GDM1 (cell line): Measurements from ENCODE around the gene GABARAPL2.
"Not testable (repeated sequence)": the region's sequence is repeated elsewhere in the genome, so short reads cannot be mapped to it uniquely, and the experiment has no call there.

Experiments
- DNase-seq: peaks from one replicate; lab custom pipeline; 2025; lab: John Stamatoyannopoulos, UW

GABARAPL2 gene

DNA sequence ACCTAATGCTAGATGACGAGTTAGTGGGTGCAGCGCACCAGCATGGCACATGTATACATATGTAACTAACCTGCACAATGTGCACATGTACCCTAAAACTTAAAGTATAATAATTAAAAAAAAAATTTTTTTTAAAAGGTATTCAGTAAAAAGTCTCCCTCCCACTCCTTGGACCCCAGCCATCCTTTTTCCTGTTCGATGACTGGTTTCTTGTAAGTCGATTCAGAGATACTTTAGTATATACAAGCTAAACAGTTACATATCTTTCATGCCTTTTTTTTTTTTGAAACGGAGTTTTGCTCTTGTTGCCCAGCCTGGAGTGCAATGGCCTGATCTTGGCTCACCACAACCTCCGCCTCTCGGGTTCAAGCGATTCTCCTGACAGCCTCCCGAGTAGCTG lies 25.7 kb downstream of the GABARAPL2 start:
- not testable (repeated sequence) for DNase-seq

- DNase-seq: no peak
These were observed 27.1 kb downstream of the GABARAPL2 start for GRCh38 chr16:75593308-75593707.

GRCh38 chr16:75593825-75594820 lies 27.9 kb downstream of the GABARAPL2 start:
- no peak for DNase-seq

DNA sequence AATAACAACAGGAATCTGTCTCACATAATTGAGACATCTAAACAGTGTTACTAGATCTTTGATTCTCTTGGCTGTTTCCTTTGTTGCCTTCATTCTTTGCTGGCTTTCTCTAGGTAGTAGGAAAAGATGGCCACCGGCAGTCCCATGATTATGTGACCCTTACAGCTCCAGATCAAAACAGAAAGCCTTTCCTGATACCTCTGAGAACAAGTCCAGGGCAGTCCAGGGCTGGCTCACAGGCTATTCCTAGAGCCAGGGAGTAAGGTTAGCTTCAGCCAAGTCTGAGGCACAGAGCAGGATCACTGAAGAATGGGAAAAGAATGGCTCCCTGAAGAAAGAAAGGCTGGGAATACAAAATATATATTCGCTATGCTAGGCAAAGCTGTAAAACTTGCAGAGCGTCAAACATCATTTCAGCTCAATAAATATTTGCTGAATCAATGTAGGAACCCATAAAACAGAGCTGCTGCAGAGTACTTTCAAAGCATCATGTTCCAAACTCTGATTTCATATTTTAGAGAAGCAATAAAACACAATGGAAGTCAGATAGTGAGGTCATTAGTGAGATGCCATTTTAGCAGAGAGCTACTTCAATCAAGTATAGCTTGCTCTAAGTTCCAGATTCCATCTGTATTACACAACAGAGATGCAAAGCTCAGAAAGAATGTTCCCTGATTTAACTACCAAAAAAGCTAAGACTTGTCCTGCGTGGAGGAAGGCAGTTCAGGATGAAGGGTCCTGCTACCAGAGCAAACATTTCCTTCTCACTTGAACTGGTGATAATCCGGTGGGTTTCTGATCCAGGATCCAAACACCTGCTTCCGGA lies 33.5 kb downstream of the GABARAPL2 start:
- DNase-seq: no peak

DNA sequence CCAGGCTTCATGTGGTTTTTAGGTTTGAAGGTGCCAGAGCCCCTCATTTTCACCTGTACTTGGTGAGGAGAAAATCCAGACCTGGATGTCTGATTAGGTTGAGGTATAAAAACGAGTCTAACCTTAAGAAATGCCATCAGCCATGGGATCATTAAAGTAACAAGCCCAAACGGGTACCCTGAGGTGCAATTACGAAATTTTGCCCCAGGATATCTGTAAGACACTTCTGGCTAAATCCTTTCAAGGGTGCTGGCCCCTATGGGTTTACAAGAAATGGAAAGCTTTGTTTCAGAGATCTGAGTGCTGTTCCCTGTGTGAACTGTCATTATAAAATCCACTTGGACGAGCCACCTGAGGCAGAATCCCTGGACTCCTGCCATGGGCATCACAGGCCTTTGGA lies 37.1 kb downstream of the GABARAPL2 start:
- DNase-seq: no peak

- DNase-seq: no peak
These were observed 40.3 kb downstream of the GABARAPL2 start for GRCh38 chr16:75606507-75606906.

- DNase-seq: no peak
These were observed 48.1 kb downstream of the GABARAPL2 start for GRCh38 chr16:75614066-75614897.

DNA sequence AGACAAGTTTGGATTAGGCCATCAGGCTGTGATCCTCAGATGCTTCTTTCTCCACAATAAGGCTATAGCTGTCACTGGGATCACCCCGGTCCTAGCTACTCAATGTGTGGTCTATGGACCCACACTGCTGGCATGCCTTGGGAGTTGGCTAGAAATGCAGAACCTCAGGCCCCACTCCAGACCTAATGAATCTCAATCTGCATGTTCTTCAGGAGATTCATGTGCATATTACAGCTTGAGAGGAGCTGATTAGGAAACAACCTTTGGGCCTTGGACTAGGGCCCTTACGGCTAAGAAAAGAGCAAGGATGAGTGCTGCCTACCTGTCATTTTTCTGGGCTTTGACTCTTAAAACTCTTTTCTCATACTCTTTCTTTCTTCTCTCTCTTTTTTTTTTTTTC lies 49.4 kb downstream of the GABARAPL2 start:
- DNase-seq: no peak

DNA sequence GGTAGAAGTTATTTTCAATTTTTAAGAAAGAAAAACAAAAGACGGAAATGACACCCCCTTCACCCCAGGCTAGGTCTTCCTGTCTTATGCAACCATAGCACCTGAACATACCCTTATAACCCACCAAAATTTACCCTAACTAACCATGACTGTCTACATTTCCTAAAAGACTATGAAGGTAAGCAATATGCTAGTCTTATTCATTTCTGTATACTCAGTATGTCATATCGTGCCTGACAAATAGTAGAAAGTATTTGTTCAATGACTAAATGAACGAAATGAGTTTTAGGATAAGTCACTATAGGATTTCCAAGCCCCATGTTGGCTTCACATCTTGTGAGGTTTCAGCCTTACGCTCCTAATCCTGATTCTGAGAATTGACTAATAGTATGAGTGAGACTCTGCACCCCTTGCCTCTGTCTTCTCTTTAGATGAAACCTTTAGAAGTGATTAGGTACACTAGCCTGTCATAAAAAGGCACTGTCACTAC lies 50.4 kb downstream of the GABARAPL2 start:
- no peak for DNase-seq

GRCh38 chr16:75617121-75617520 lies 50.9 kb downstream of the GABARAPL2 start:
- DNase-seq: no peak

DNA sequence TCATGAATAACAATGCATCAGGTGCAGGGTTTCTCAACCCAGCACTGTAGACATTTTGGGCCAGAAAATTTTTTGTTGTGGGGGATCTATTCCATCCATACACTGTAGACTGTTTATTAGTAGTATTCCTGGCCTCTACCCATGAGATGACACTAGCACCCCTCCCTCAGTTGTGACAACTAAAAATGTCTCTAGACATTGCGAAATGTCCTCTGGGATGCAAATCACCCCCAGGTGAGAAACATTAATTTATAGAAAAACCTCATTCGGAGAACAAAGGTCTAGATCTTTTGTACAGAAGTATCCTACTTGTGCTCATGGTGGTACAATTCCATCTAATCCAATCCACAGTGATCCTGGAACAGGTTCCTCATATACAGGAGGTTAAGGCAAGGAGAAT lies 52.6 kb downstream of the GABARAPL2 start:
- no peak for DNase-seq

DNA sequence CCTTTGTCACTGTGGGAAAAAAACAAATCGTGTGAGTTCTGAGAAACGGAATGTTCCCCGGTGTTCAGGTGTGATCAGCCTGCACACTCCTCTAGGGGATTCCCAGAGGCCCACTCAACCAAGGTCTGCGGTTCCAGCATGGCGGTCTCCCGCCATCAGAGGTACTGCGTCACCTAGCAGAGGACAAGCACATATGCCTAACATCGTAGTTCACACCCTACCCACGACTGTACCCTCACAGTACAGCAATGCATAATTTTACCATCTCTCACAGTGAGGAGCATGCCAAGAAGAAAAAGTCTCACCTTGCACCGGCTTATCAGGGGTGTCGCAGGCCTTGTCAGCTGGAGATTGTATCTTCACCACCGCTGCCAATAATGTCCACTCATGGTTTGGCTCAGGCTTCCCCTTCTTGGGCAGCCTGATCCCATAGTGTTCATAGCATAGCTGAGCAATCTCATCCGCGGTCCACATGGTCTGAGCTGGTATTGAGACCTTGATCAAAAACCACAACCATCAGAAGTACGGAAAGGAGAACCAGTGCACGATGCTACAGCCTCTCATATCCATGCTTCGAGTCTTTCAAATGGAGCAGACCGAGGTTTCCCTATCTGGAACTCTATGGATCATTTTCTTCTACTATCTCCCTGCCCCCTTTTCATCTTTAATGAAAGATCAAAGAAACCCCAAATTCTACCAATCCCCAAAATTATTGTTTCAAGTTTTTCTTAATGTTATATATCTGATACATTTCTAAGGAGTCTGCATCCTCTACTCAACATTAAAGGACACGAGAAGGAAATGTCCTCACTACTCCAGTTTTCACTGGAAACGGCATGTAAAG lies 54.4 kb downstream of the GABARAPL2 start:
- no peak for DNase-seq

DNA sequence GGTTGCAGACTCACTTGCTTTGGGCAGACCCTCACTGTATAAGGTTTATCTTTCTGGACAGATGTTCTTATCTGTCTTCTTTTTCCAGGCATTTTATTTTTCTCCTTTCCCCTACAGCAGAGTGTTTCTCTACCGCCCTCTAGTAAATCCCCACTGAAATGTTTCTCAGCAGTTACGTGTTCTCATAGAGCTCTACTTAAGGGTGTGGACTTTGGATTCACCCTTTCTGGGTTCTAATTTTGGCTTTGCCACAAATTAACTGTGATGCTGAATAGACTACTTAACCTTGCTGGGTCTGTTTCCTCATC lies 54.9 kb downstream of the GABARAPL2 start:
- no peak for DNase-seq

DNA sequence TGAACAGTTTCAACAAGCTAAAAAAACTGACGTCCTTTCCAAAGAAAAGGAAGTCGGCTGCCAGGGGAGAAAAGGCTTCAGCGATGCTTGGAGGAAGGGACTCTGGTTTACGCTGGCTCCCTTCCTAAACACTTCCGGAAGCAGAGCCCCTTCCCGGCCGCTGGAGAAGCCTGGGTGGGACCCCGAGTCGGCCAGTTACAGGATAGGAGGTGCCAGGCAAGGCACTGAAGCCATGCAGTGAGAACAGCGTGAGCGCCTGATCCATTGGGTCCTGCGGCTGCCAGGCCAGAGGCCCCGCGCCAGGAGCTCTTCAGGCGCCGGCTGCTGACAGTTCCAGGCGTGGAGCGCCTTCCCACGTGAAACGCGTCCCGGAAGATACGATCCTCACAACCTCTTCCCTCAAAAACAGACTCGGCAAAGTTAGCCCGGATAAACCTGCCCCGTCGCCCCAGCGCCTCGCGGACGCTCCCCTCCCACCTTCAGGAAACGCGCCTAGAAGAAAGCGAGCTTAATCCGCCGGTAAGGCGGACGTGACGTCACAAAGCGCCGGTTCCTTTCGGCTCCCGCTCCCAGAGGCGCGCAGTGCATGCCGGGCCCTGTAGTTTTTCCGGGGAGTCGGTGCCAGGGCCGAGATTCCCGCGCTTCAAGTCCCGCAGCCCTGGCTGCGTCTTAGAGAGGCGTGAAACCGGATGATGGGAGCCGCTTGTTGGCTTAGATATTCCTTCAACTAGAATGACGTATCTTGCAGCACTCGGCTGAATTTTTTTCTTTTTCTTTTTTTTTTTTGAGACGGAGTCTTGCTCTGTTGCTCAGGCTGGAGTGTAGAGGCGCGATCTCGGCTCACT lies 56.8 kb downstream of the GABARAPL2 start, which contains the start of gene ADAT1:
TSS of gene ADAT1 (minus strand) at position 521 of the 845 bp plus-strand sequence. CDS start 2,482 bp downstream, outside the sequence.
- peak; percentile 82 for DNase-seq

GRCh38 chr16:75624921-75625334 lies 58.7 kb downstream of the GABARAPL2 start:
- DNase-seq: no peak

DNA sequence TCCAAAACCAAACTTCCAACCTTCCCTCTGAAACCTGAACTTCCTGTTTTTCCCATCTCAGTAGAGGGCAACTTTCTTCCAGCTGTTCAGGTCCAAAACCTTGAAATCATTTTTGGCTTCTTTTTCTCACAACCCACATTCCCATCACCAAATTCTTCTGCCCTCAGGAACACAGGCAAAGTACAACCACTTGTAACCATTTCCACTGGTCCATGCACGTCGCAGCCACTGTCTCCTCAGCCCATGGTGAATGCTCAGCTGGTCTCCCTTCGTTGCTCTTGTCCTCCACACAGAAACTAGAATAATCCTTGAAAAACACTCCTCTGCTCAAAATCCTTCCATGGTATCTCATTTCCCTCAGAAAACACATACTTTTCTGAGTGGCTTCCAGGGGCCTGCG lies 60.6 kb downstream of the GABARAPL2 start:
- no peak for DNase-seq
